SKM-1 (cell line): ENCODE measurements around the gene WIZ.
"Not testable (repeated sequence)": the region's sequence is repeated elsewhere in the genome, so short reads cannot be mapped to it uniquely, and the experiment has no call there.

Source experiments
- DNase-seq: peaks from one replicate; lab custom pipeline; 2025; ENCODE audit not compliant: unreplicated experiment; lab: John Stamatoyannopoulos, UW

The WIZ gene, protein sequence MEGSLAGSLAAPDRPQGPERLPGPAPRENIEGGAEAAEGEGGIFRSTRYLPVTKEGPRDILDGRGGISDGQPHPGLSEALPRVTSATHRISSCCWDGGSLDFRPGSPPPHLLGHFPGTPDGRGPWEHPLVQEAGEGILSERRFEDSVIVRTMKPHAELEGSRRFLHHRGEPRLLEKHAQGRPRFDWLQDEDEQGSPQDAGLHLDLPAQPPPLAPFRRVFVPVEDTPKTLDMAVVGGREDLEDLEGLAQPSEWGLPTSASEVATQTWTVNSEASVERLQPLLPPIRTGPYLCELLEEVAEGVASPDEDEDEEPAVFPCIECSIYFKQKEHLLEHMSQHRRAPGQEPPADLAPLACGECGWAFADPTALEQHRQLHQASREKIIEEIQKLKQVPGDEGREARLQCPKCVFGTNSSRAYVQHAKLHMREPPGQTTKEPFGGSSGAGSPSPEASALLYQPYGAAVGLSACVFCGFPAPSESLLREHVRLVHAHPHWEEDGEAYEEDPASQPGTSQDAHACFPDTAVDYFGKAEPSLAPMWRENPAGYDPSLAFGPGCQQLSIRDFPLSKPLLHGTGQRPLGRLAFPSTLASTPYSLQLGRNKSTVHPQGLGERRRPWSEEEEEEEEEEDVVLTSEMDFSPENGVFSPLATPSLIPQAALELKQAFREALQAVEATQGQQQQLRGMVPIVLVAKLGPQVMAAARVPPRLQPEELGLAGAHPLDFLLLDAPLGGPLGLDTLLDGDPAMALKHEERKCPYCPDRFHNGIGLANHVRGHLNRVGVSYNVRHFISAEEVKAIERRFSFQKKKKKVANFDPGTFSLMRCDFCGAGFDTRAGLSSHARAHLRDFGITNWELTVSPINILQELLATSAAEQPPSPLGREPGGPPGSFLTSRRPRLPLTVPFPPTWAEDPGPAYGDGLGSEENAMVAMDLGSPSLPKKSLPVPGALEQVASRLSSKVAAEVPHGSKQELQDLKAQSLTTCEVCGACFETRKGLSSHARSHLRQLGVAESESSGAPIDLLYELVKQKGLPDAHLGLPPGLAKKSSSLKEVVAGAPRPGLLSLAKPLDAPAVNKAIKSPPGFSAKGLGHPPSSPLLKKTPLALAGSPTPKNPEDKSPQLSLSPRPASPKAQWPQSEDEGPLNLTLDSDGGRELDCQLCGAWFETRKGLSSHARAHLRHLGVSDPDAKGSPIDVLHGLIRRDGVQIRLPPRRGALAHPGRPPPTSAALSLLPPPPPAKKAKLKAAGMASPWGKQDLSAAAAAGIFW (N-terminal part only)

DNA sequence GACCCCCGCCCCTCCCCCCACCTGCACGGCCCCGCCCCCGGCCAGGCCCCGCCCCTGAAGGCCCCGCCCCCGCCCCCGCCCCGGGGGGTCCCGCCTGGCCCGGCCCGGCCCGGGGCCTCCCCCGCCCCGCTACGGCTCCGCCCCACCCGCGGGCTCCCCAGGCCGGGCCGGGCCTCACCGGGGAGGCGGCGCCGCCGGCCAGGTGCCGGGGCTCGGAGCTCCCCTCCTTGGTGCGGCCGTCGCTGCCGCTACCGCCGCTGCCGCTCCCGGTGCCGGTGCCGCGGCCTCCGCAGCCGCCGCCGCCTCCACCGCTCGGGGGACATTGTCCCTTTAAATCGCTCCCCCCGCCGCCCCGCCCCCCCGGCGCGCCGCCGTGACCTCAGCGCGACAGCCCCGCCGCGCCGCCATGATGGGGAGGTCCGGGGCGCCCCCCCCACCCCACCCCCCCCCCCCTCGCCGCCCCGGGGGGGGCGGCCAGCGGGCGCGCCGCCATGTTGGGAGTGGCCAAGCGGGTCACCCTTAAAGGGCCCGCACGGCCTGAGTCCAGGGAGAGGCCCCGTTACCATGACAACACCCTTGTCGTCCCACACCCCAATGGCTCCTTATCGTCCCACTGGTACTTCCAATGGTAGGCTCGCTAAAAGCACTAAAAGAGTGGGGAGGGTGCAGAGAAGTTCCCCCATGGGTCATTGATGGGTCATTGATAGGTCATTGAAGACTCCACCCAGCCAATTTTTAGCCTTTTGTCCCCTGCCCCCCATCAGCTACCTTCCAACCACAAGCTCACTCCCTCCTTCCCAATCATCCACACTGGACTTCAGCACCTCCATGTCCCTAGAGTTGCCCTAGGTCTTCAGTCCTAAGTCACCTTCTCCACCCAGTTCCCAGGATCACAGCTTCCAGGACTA lies at the start of gene WIZ:
Gene WIZ (minus strand): TSS at position 337 of the 908 bp plus-strand sequence. CDS start 1,649 bp downstream, outside the sequence.
- no peak for DNase-seq

DNA sequence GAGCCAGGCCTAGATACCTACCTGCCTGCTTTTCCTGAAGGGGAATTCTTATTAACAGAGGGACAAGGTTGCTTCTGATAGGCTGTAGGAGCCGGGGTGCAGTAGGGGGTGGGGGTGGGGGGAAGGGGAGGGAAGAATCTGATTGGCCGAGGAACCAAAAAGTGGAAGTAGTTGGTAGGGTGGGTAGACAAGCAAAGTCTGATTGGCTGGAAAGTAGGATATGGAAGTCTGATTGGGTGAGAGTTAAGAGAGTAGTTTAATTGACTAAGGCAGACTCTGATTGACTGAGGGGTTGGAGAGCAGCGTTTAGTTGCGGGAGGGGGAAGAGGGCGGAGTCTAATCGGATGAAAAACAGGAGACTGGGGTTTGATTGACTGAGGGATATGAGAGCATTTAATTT lies 49.2 kb upstream of the WIZ start:
- no peak for DNase-seq

DNA sequence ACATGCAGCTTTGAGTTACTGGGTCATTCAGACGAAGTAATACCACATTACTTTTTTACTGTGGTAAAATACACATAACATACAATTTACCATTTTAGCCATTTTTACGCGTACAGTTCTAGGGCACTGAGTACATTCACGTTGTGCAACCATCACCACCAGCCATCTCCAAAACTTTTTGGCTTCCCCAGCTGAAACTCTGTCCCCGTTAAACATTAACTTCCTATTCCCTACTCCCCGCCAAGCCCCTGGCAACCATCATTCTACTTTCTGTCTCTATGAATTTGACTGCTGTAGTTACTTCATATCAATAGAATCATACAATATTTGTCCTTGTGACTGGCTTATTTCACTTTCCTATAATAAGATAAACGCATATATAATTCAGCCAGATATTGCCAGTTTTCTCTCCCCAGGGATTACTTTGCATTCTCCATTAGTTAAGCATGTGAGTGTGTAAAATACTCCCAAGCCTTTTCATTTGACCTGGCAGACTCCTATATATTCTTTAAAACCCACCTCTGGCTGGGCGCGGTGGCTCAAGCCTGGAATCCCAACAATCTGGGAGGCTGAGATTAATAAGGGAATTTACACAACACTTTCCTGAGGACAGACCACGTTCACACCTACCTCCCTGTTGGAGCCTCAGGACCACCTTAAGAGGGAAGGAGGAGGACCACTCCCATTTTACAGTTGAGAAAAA lies 48.6 kb upstream of the WIZ start:
- DNase-seq: no peak

DNA sequence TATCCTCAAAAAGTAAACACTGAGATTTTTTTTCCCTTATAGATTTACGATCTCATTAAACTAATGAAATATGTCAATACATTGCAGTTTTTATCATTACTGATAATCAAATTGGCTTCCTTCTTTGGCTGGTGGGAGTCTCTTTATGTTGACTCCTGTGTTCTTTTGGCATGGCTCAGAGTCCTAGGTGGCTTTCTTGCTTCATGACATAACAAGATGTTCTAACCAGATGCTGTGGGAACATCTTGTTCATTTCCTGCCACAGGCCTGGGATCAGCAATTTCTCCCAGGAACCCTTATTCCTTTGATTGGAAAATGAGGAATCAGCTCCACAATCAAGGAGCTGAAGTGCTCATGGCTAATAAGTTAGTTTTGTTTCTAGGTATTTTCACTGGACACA lies 45.4 kb upstream of the WIZ start:
- DNase-seq: no peak

DNA sequence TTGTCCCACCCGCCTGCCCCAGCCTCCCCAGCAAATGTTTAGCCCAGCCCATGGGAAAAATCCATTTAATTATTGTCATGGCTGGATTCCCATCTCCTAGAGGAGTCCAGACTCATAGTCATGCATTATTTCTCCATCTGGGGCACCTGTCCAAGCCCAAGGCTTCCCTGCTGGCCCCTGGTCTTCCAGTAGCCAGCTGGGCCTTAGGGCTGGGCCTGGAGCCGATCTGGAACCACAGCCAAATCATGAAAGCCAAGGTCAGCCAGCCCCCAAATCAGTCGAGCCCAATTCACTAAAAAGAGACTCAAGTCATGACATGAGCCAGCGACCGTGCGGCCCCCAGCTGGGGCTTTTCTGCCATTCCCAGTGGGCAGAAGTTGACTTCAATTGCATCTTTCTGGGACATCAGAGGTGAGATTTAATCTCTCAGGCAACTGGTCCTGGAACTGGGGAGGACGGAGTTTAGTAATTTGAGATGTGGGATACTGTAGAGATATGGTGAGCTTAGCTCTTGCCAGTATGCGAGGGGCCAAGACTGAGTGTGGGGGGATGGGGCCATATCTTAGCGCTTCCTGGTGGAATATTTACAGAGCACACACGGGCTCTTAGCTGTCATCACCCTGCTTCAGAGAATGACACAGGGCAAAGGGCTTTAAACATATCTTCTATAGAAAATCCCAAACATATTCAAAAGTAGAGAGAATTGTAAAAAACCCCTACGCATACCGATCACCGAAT lies 38.9 kb upstream of the WIZ start:
- DNase-seq: no peak

DNA sequence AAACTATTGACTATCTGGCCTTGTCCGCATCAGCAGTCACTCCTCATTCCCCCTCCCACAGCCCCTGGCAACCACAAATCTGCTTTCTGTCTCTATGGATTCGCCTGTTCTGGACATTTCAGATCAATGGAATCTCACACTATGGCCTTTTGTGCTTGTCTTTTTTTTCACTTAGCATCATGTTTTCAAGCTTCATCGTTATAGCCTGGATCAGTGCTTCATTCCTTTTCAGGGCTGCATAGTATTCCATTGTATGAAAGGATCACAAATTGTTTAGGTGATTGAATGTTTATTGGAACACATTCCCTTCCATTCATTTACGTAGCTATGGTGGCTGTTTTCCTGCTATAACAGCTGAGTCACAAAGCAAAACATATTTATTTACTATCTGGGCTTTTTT lies 37.3 kb upstream of the WIZ start:
- DNase-seq: no peak

DNA sequence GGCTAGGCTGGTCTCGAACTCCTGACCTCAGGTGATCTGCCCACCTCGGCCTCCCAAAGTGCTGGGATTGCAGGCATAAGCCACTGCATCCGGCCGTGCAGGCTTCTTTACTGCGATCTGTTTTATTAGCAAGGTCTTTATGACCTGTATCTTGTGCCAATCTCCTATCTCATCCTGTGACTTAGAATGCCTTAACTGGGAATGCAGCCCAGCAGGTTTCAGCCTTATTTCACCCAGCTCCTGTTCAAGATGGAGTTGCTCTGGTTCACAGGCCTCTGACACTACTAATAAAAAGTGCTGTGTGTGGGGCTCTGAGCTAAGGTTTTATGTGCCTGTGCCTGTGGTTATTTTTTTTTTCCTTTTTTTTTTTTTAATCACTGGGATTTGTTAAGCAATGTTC lies 36.0 kb upstream of the WIZ start:
- DNase-seq: not testable (repeated sequence)

DNA sequence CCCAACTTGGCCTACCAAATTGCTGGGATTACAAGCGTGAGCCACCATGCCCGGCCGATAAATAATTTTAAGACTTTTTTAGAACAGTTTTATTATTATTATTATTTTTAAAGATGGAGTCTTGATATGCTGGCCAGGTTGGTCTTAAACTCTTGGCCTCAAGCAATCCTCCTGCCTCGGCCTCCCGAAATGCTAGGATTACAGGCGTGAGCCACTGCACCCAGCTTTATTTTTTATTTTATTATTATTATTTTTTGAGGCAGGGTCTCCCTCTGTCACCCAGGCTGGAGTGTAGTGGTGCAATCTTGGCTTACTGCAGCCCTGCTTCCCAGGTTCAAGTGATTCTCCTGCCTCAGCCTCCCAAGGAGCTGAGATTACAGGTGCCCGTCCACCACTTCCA lies 31.2 kb upstream of the WIZ start:
- not testable (repeated sequence) for DNase-seq

DNA sequence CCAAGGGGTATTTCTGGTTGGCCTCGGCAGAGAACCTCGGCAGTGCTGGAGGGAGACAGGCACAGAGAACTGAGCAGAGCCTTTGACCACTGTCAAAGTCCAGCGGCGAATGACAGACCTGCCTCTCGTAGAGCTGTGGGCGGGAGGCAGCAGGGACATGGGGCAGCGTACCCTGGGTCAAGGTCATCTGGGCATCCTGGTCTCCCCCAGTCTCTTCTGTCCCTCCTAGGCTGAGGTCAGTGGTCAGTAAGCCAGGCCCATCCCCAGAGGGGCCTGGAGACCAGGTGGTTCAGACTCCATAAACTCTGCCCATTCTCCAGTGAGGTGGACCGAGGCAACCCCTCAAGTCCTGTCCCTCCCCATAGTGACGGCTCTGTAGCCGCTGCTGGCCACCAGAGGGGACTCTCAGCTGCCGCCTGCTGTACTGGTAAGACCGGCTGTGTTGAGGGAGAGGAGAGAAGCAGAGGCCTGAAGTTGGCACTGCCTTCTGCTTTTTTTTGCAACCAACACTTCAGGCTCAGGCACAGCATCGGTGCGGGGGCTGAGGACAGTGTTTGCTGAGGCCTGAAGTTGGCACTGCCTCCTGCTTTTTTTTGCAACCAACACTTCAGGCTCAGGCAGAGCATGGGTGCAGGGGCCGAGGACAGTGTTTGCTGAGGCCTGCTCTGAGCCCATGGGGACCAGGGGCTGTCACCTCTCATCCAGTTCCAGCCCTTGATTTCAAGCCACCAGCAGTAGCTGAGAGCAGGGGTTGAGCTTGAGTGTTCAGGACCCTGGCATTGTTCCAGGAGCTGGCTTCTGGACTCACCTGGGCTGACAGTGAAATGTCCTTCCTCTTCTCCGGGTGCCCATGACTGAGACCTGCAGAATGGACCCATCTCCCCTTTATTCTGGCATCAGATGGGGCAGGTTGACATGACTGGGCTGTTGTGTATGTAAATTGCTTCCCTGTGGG lies 29.9 kb upstream of the WIZ start, which contains the start of gene PGLYRP2:
Gene PGLYRP2 (minus strand): TSS at position 111 of the 955 bp plus-strand sequence. CDS start 130 bp downstream, outside the sequence.
- DNase-seq: no peak

DNA sequence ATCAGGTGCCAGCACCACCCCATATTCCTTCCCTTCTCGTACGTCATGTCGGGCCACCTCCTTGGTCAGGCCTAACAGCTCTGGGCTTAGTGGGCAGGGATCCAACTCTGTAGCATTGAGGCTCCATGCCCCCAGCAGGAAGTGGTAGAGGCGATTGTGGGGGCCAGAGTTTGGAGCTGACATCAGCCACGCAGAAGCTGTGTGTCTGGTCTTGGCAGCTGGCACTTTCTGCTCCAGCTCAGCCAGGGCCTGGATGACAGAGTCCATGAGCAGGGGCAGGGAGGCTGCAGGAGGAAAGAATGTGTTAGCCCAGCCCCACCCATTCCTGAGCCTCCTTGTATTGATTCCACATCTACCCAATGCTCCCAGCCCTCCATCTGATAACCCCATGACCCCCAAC lies 26.6 kb upstream of the WIZ start:
- no peak for DNase-seq

DNA sequence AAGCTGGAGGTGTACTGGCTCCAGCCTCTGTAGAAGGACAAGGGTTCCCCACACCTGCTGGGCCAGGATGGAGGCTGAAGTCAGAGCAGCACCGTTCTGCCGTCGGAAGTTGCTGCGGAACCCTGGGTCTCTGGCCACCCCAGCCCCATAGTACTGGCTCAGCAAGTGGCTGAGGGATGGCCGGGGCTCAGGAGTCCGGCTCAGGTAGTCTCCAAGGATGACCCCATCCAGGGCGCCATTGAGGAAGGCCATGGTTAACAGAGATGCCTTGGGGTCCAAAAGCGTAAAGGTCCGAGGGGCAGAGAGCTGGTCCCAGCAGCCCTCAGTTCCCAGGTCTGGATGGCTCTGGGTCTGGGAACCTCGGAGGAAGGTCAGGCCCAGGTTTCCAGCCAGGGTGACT lies 25.9 kb upstream of the WIZ start:
- DNase-seq: no peak

DNA sequence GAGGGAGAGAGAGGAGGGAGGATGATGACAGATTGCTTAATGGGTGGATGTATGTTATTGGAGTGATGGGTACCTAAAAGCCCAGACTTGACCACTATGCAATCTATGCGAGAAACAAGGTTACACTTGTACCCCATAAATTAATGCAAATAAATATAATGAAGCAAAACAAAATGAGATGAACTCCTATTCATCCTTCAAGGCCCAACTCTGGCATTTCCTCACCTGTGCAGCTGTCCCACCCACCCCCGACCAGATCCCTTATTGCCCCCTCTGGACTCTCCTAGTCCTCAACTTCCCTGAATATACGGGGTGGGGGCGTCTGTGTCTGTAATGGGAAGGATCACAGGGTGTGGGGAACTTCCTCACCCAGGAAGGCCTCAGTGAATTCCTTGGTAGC lies 25.4 kb upstream of the WIZ start:
- DNase-seq: no peak

DNA sequence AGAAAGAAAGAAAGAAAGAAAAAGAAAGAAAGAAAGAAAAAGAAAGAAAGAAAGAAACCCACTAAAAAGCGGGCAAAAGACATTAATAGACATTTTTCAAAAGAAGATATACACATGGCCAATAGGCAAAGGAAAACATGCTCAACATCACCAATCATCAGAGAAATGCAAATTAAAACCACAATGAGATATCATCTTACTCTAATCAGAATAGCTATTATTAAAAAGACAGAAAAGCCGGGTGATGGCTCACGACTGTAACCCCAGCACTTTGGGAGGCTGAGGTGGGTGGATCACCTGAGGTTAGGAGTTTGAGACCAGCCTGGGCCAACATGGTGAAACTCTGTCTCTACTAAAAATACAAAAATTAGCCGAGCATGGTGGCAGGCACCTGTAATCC lies 24.1 kb upstream of the WIZ start:
- DNase-seq: not testable (repeated sequence)

DNA sequence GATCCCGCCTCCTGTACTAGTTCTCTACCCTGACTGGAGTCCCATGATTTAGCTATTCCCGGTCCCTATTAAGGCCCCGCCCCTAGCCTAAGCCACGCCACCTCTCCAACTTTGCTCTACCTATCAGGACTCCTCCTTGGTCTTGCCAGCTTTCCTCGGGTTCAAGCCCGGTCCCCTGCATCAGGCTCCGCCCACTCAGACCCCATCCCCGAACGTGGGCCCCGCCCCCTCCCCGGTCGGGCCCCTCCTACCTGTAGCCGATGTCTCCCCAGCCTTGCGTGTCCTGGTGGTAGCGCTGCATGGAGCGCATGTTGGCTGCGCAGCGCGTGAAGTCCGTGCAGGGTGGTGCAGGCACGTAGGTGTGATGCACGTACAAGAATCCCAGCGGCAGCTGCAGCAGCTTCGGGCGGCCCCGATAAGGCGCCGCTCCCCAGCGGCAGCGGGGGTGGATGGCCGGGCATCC lies 21.9 kb upstream of the WIZ start:
- no peak for DNase-seq

DNA sequence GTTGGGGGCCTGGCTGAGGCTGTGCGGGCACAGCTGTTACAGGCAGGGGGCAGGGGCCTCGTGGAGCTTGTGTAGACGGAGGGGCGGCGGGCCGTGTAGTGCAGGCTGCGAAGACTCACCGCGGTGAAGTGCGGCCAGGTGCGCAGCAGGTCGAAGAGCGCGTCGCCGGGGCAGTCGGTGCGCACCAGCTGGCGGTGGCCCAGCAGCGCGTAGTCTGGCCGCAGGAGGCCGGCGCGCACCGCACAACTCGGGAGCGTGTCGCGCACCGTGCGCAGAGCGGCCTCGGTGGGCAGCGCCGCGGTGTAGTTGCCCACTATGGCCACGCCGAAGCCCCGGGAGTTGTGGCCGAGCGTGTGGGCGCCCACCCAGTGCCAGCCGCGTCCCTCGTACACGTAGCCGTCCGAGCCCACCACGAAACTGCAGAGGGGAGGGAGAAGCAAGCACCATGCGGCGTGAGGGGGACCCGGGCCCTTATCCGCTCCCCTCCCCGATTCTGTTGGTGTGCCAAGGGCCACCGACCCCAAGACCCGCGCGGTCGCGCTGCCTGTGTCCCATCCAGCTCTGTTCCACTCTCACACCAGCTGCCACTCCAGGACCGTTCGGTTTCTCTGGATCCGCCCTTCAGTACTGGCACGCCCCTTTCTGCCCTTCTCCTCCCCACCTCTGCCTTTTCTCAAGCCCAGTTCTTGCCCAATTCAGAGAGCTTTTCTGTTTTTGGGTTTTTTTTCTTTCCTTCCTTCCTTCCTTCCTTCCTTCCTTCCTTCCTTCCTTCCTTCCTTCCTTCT lies 19.9 kb upstream of the WIZ start:
- DNase-seq: no peak

DNA sequence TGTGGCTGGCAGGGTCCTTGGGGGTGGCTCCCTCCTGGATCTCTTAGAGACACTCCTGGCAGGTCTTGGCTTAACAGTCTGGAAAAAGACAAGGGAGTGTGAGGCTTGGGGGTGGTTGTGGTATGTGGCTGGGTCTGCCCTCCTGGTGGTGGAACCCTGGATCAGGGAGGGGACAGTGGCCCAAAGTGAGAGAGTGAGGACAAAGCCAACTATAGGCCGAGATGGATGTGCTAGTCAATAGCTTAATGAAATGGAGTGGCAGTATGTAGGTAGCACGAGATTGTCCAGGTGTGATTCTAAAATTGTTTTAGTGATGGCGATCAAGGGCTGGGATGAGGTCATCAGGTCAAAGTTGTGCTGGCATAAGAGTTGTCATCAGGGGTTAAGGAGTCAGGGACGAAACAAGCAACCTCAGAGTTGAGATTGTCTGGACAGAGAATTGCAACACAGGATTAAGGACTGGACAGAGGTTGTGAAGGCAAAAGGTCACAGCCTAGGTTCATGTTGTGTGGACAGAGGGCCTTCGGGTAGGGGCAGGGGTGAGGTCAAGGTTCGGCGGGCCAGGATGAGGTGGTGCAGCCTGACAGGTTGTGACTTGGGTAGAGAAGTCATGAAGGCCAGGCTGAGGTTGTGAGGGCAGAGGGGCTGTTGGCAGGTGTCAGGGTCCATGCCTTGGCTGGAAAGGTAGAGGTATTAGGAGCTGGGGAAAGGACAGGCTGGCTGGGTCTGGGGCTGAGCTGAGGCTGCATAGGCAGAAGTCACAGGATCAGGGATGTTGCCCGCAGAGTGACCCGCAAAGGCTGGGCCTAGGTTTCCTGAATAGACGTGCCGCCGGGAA lies 19.1 kb upstream of the WIZ start:
- no peak for DNase-seq
